Spleen (tissue), 11 donors: ENCODE results near the gene PARD3B. TPM values are rescaled to one million over a fixed set of nuclear protein-coding genes. Genes with fewer than 3 reads are reported as not detected.

Experiments used
- DNase-seq: peaks from one replicate; pipeline ENCODE4 v3.0.0-alpha.2; 2020
- H3K27ac ChIP-seq, 8 donors: fragments of 200-600 bp; sonication (generic) in 7 of 8; 1 replicate in 4 of 8; 2 replicates in 4 of 8; pipeline versions ENCODE4 v1.5.0 to v1.8.0; 2016 to 2021; ENCODE audit warnings: inconsistent platforms in 4 of 8, mild to moderate bottlenecking in 4 of 8, moderate library complexity in 1 of 8
- H3K27me3 ChIP-seq, 7 donors: fragments of 200-600 bp; sonication (generic) in 6 of 7; replicated peaks in 1 of 7; 1 replicate in 4 of 7; 2 replicates in 3 of 7; pipeline versions ENCODE4 v1.5.0 to v1.8.0; 2016 to 2021; ENCODE audit warnings: inconsistent platforms in 3 of 7, mild to moderate bottlenecking in 1 of 7
- H3K36me3 ChIP-seq, 6 donors: fragments of 200-600 bp; sonication (generic) in 5 of 6; 1 replicate in 4 of 6; 2 replicates in 2 of 6; pipeline versions ENCODE4 v1.5.0 to v1.8.0; 2016 to 2021; ENCODE audit warnings: inconsistent platforms in 2 of 6
- H3K4me1 ChIP-seq, 6 donors: fragments of 200-600 bp; sonication (generic) in 5 of 6; 1 replicate in 3 of 6; 2 replicates in 3 of 6; pipeline versions ENCODE4 v1.5.0 to v1.8.0; 2016 to 2021; ENCODE audit warnings: inconsistent platforms in 3 of 6
- H3K4me3 ChIP-seq, 8 donors: fragments of 200-600 bp; sonication (generic) in 7 of 8; 1 replicate in 4 of 8; 2 replicates in 4 of 8; pipeline versions ENCODE4 v1.5.0 to v1.8.0; 2016 to 2021; ENCODE audit warnings: inconsistent platforms in 4 of 8, mild to moderate bottlenecking in 4 of 8, moderate library complexity in 2 of 8
- H3K9me3 ChIP-seq, 8 donors: fragments of 200-600 bp; sonication (generic) in 7 of 8; 1 replicate in 4 of 8; 2 replicates in 4 of 8; pipeline versions ENCODE4 v1.5.0 to v1.8.0; 2016 to 2021; ENCODE audit warnings: inconsistent platforms in 4 of 8
- POLR2A ChIP-seq, 3 donors: fragments of 450-650 bp; IDR thresholded peaks; one replicate each; pipeline ENCODE4 v1.5.1; 2017; ENCODE audit warnings: antibody characterized with exemption in 3 of 3, mild to moderate bottlenecking in 1 of 3
- POLR2AphosphoS5 ChIP-seq, 3 donors: sonication (generic); formaldehyde crosslinking; IDR thresholded peaks; one replicate each; pipeline ENCODE4 v1.5.1; 2017; ENCODE audit warnings: antibody characterized with exemption in 3 of 3
- WGBS, 5 donors: extraction: QIAGEN DNeasy Blood & Tissue Kit in 3 of 5; methylation state at CpG; one replicate each; pipeline versions ENCODE4 v1.1.5 to v1.1.7; 2013 to 2018; 5-methylcytosine and 5-hydroxymethylcytosine counted together
- intact Hi-C: fragments of 100-400 bp; cut with DNase I; formaldehyde crosslinking; loops from one replicate; pipeline ENCODE4 v1.15.0; 2023; ENCODE audit warnings: low total_unique reads
- polyA plus RNA-seq, 3 donors: library from polyadenylated mRNA; stranded (reverse); fragments of 200-250 nt; gene quantifications; one replicate each; pipeline ENCODE4 v1.2.1, GENCODE V29; 2013
- total RNA-seq, 7 donors: library from RNA; depleted of rRNA in 3 of 7; stranded (reverse); fragments of >200 nt in 3 of 7; fragmentation: NEBNext Ultra II Directional in 4 of 7; extraction: Animal tissue kit (Norgen Biotek cat#: 25700) in 4 of 7; gene quantifications; one replicate each; pipeline versions ENCODE4 v1.1.0 to v1.2.1, GENCODE V29; 2016 to 2021
- TF ChIP-seq, protein P1 (sequence below), 11 experiments: fragments of 200-600 bp in 7 of 11; fragments of 450-650 bp in 4 of 11; sonication (generic) in 4 of 11; IDR thresholded peaks in 8 of 11; conservative IDR thresholded peaks in 3 of 11; 1 replicate in 7 of 11; 2 replicates in 4 of 11; pipeline versions ENCODE4 v1.4.0 to v1.8.0; 2016 to 2021; ENCODE audit warnings: antibody characterized with exemption in 11 of 11, inconsistent platforms in 4 of 11, mild to moderate bottlenecking in 1 of 11
- donor health status: healthy with polysubstance abuse.
- donor health status: DM: no; HTN: no; CAD: no; lungs with moderate emphysema.
- donor health status: DM: no; HTN: no; CAD: no.
- donor health status: Bipolar disorder and iron deficiency.
- donor health status: healthy.
- donor health status: DM: no; HTN: no; CAD: no.
- donor health status: DM: yes; HTN: yes; CAD: no.

PARD3B gene
- total and polyA plus RNA-seq, 10 donors, result 0.85 to 27.8 (median 14.7) TPM

DNA sequence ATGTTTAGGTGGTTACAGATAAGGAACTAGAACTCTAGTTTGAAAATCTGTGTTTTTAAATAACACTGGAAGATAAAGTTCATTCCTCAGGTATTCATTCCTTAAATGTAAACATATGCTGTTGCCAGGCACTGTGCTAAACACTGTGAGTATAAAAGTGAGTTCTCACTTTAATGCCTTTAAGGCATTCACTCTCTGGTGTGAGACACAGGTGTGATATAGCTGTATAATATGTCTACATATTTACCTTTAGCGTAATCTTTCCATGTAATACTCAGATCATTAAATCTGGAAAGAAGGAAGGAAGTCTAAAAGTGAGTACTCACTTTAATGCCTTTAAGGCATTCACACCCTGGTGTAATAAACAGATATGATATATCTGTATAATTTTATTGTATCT lies 472.6 kb downstream of the PARD3B start:
- Histone ChIP-seq H3K4me1 (no peaks in the 10 kb centered on the region), H3K9me3 (peaks cover 0 to 9% (median 0%) of the 10 kb centered on the region in 8 donors), H3K27ac (no peak overlapping the region), H3K27me3 (no peaks in the 10 kb centered on the region), H3K4me3 (no peak overlapping the region), H3K36me3 (no peaks in the 10 kb centered on the region)
- DNase-seq, result no peak
- TF ChIP-seq POLR2AphosphoS5 (IDR thresholded peaks at IDR 0.05) (no peak), POLR2A (IDR thresholded peaks at IDR 0.05) (no peak)
- TF ChIP-seq, protein P1, sequence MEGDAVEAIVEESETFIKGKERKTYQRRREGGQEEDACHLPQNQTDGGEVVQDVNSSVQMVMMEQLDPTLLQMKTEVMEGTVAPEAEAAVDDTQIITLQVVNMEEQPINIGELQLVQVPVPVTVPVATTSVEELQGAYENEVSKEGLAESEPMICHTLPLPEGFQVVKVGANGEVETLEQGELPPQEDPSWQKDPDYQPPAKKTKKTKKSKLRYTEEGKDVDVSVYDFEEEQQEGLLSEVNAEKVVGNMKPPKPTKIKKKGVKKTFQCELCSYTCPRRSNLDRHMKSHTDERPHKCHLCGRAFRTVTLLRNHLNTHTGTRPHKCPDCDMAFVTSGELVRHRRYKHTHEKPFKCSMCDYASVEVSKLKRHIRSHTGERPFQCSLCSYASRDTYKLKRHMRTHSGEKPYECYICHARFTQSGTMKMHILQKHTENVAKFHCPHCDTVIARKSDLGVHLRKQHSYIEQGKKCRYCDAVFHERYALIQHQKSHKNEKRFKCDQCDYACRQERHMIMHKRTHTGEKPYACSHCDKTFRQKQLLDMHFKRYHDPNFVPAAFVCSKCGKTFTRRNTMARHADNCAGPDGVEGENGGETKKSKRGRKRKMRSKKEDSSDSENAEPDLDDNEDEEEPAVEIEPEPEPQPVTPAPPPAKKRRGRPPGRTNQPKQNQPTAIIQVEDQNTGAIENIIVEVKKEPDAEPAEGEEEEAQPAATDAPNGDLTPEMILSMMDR (IDR thresholded peaks at IDR 0.05 in 8 of 11, conservative IDR thresholded peaks at IDR 0.05 in 3 of 11), result no peak
- WGBS, 5 donors, result 91 to 100% (median 95%) methylated on average over 1 of the region's 1 CpG
- intact Hi-C loops, result no loop called here

DNA sequence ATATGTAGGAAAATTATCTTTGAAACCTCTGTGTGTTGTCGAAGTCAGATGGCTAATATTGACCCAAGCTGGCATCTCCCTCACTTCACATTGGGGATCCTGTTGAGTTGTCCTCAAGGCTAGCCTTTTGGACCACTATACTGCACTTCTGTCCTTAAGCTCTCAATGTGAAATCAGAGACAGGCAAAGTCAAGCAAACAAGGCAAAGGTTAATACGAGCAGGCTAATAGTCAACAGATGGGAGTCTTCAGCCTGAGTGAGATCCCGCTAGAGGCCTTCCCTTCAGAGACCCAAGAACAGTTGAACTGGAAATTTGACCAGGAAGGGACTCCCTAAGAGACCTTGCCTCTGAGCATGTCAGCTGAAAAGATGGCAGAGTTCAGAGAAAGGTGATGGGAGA lies 475.4 kb downstream of the PARD3B start:
- 78 to 89% (median 88%) methylated on average over 3 of the region's 3 CpGs for WGBS, 5 donors
- intact Hi-C loops, result no loop called here
- Histone ChIP-seq H3K4me3 (no peak overlapping the region), H3K9me3 (peaks cover 0 to 9% (median 0%) of the 10 kb centered on the region in 8 donors), H3K36me3 (no peaks in the 10 kb centered on the region), H3K4me1 (no peaks in the 10 kb centered on the region), H3K27me3 (no peaks in the 10 kb centered on the region), H3K27ac (no peak overlapping the region)
- TF ChIP-seq, protein P1 (IDR thresholded peaks at IDR 0.05 in 8 of 11, conservative IDR thresholded peaks at IDR 0.05 in 3 of 11), result no peak
- TF ChIP-seq POLR2AphosphoS5 (IDR thresholded peaks at IDR 0.05) (no peak), POLR2A (IDR thresholded peaks at IDR 0.05) (no peak)
- no peak for DNase-seq

DNA sequence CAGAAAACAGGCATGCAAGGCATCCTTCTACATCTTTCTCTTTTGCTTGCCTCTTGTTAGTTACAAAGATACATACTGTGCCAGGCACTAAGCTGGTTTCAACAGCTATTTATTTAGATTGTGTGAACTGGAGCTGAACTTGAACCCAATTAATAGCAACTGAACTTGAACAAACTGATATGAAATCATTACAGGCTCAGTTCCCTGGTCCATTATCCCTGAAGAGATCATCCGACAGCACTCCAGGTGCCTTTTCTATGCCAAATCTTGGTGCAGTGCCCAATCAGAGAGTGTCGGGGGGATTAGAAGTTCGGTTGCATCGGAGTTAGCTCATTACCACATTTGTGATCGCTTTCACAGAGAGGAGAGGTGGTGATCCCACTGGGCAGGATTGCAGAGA lies 477.6 kb downstream of the PARD3B start:
- Histone ChIP-seq H3K4me3 (no peak overlapping the region), H3K9me3 (peaks cover 0 to 9% (median 0%) of the 10 kb centered on the region in 8 donors), H3K27me3 (no peaks in the 10 kb centered on the region), H3K27ac (no peak overlapping the region), H3K4me1 (no peaks in the 10 kb centered on the region), H3K36me3 (no peaks in the 10 kb centered on the region)
- TF ChIP-seq POLR2A (IDR thresholded peaks at IDR 0.05) (no peak), POLR2AphosphoS5 (IDR thresholded peaks at IDR 0.05) (no peak)
- TF ChIP-seq, protein P1 (IDR thresholded peaks at IDR 0.05 in 8 of 11, conservative IDR thresholded peaks at IDR 0.05 in 3 of 11), result no peak
- intact Hi-C loops, result no loop called here
- no peak for DNase-seq
- 94 to 98% (median 96%) methylated on average over 5 of the region's 5 CpGs for WGBS, 5 donors

DNA sequence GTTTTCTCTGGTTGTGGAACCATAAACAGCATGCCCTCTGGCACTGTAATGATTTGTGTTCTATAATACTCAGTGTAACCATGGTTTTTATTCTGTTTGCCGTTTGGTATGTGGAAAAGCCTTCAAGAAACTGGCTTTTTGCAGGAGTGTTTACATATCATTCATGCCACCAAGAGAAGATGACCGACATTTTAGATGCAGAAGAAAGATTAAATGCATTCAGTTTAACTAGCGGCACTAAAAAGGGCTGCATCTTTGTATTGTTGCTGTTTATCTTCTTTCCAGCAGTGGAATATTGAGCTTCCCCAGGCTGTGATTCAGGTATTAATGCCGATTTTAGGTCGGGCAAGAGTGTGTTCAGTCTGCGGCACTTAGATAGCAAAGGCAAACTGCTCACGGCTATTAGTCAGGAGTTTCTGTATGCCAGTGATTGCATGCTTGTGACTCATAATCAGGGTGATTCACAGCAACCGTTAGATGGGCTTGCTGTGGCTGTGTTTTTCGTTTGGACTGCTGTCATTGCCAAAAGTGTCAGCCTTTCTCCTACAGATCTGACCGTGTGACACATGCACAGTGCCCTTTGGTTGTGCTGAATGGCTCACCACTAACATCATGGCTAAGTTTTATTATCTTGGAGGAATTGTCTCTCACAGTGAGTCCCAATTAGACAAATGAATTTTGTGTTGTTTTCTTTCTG lies 479.7 kb downstream of the PARD3B start:
- DNase-seq, result no peak
- Histone ChIP-seq H3K36me3 (no peaks in the 10 kb centered on the region), H3K27me3 (no peaks in the 10 kb centered on the region), H3K9me3 (peaks cover 0 to under 1% (median 0%) of the 10 kb centered on the region in 8 donors), H3K4me3 (no peak overlapping the region), H3K4me1 (no peaks in the 10 kb centered on the region), H3K27ac (no peak overlapping the region)
- 72 to 84% (median 77%) methylated on average over 10 of the region's 10 CpGs for WGBS, 5 donors
- TF ChIP-seq, protein P1 (IDR thresholded peaks at IDR 0.05 in 8 of 11, conservative IDR thresholded peaks at IDR 0.05 in 3 of 11), result no peak
- no peak for TF ChIP-seq POLR2A (IDR thresholded peaks at IDR 0.05)
- intact Hi-C loops, result no loop called here
